WTC11 (cell line): ENCODE data around the gene OMA1. TPM values are rescaled to one million over a fixed set of nuclear protein-coding genes. Genes with fewer than 3 reads are reported as not detected.

Experiments used
- ATAC-seq: fragments of 200-7000 bp; cut with Tn5 transposase; 2 replicates; pipeline ENCODE4 v1.10.0; 2021; ENCODE audit warnings: mild to moderate bottlenecking, moderate library complexity
- CTCF ChIA-PET: fragments of 300-600 bp; sonication (Branson Sonifier 250); formaldehyde crosslinking; loops from one replicate; lab custom pipeline; 2021; ENCODE audit warnings: antibody characterized with exemption; lab: Charles Lee
- POLR2A ChIA-PET: fragments of 350-600 bp; sonication (Branson Sonifier 250); formaldehyde crosslinking; loops from one replicate; lab custom pipeline; 2021; ENCODE audit warnings: antibody characterized with exemption; lab: Charles Lee
- DNase-seq: peaks from one replicate; pipeline ENCODE4 v3.0.0; 2021; ENCODE audit warnings: low spot score
- H3K27ac Mint-ChIP-seq: 2 replicates; pipeline ENCODE4 v1.8.0; 2021; ENCODE audit warnings: mixed read lengths
- H3K27me3 Mint-ChIP-seq: 2 replicates; pipeline ENCODE4 v1.8.0; 2021; ENCODE audit warnings: low read depth, mild to moderate bottlenecking, moderate library complexity, mixed read lengths
- H3K36me3 Mint-ChIP-seq: 2 replicates; pipeline ENCODE4 v1.8.0; 2021; ENCODE audit warnings: mixed read lengths
- H3K4me1 Mint-ChIP-seq: 2 replicates; pipeline ENCODE4 v1.8.0; 2022; ENCODE audit warnings: mixed read lengths
- H3K4me3 Mint-ChIP-seq: 2 replicates; pipeline ENCODE4 v1.8.0; 2021; ENCODE audit warnings: mild to moderate bottlenecking, moderate library complexity, mixed read lengths
- H3K9me3 Mint-ChIP-seq: 2 replicates; pipeline ENCODE4 v1.8.0; 2021; ENCODE audit warnings: mixed read lengths
- ATF3 ChIP-seq: sonication (generic); formaldehyde crosslinking; conservative IDR thresholded peaks from 2 replicates; pipeline ENCODE4 v1.8.1; 2022; ENCODE audit warnings: mild to moderate bottlenecking, missing genetic modification reagents
- ATF6 ChIP-seq: sonication (generic); formaldehyde crosslinking; IDR thresholded peaks from 2 replicates; pipeline ENCODE4 v1.8.1; 2023; ENCODE audit warnings: mild to moderate bottlenecking, missing genetic modification reagents
- CBFB ChIP-seq: sonication (generic); formaldehyde crosslinking; IDR thresholded peaks from 2 replicates; pipeline ENCODE4 v1.8.1; 2022; ENCODE audit warnings: mild to moderate bottlenecking, low read depth, missing genetic modification reagents
- CREB1 ChIP-seq: sonication (generic); formaldehyde crosslinking; IDR thresholded peaks from 2 replicates; pipeline ENCODE4 v1.8.0; 2023; ENCODE audit warnings: mild to moderate bottlenecking, missing genetic modification reagents
- CREM ChIP-seq: sonication (generic); formaldehyde crosslinking; IDR thresholded peaks from 2 replicates; pipeline ENCODE4 v1.8.1; 2022; ENCODE audit warnings: mild to moderate bottlenecking, missing genetic modification reagents, moderate library complexity
- GTF2I ChIP-seq: fragments of 250-450 bp; sonication (Bioruptor Pico); conservative IDR thresholded peaks from 2 replicates; pipeline ENCODE4 v1.4.0; 2021; ENCODE audit warnings: mild to moderate bottlenecking
- IRF1 ChIP-seq: sonication (generic); formaldehyde crosslinking; IDR thresholded peaks from 2 replicates; pipeline ENCODE4 v1.8.0; 2023; ENCODE audit warnings: missing genetic modification reagents
- IRF2 ChIP-seq: sonication (generic); formaldehyde crosslinking; IDR thresholded peaks from 2 replicates; pipeline ENCODE4 v1.8.0; 2022; ENCODE audit warnings: low read depth, missing genetic modification reagents, borderline replicate concordance
- MLX ChIP-seq: sonication (generic); formaldehyde crosslinking; IDR thresholded peaks from 2 replicates; pipeline ENCODE4 v1.8.1; 2023; ENCODE audit warnings: mild to moderate bottlenecking, missing genetic modification reagents, moderate library complexity
- PREB ChIP-seq: sonication (generic); formaldehyde crosslinking; IDR thresholded peaks from 2 replicates; pipeline ENCODE4 v1.8.1; 2022; ENCODE audit warnings: mild to moderate bottlenecking, missing genetic modification reagents, moderate library complexity, borderline replicate concordance
- RELA ChIP-seq: sonication (generic); formaldehyde crosslinking; IDR thresholded peaks from 2 replicates; pipeline ENCODE4 v1.8.1; 2022; ENCODE audit warnings: missing genetic modification reagents, mild to moderate bottlenecking, borderline replicate concordance
- TCF7 ChIP-seq: sonication (generic); formaldehyde crosslinking; IDR thresholded peaks from 2 replicates; pipeline ENCODE4 v1.8.0; 2022; ENCODE audit warnings: mild to moderate bottlenecking, low read depth, missing genetic modification reagents, moderate library complexity
- TP53 ChIP-seq: sonication (generic); formaldehyde crosslinking; IDR thresholded peaks from 2 replicates; pipeline ENCODE4 v1.8.1; 2023; ENCODE audit warnings: mild to moderate bottlenecking, missing genetic modification reagents
- ZNF121 ChIP-seq: sonication (generic); formaldehyde crosslinking; IDR thresholded peaks from 2 replicates; pipeline ENCODE4 v1.8.0; 2023; ENCODE audit warnings: missing genetic modification reagents
- ZNF532 ChIP-seq: fragments of 250-450 bp; sonication (Bioruptor Pico); IDR thresholded peaks from 2 replicates; pipeline ENCODE4 v1.9.0; 2021; ENCODE audit warnings: mild to moderate bottlenecking, borderline replicate concordance
- total RNA-seq: library from RNA; stranded (reverse); gene quantifications from 3 replicates; pipeline ENCODE4 v1.2.3, GENCODE V29; 2021
- TF ChIP-seq, protein P1 (sequence below): sonication (generic); formaldehyde crosslinking; IDR thresholded peaks from 2 replicates; pipeline ENCODE4 v1.8.0; 2023; ENCODE audit warnings: mild to moderate bottlenecking, missing genetic modification reagents
- TF ChIP-seq, protein P2 (sequence below): sonication (generic); formaldehyde crosslinking; IDR thresholded peaks from 2 replicates; pipeline ENCODE4 v1.8.1; 2022; ENCODE audit warnings: mild to moderate bottlenecking, moderate library complexity, missing genetic modification reagents
- TF ChIP-seq, protein P3 (sequence below): sonication (generic); formaldehyde crosslinking; IDR thresholded peaks from 2 replicates; pipeline ENCODE4 v1.8.1; 2023; ENCODE audit warnings: mild to moderate bottlenecking, missing genetic modification reagents

Gene OMA1
- total RNA-seq, 1 experiment from 2014 or later = 10.5 TPM

DNA sequence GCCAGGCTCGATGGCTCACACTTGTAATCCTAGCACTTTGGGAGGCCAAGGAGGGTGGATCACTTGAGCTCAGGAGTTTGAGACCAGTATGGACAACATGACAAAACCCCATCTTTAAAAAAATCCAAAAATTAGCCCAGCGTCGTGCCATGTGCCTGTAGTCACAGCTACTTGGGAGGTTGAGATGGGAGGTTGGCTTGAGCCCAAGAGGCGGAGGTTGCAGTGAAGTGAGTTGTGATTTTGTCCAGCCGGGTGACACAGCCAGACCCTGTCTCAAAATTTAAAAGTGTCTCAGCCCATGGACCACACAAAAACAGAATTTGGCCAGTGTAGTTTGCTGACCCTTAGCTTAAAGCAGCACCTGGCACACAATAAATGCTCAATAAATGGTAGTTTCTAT, 41.9 kb upstream of the OMA1 start:
- DNase-seq (no peak), ATAC-seq (no peak)
- ChIA-PET POLR2A (interaction anchor here (0.7 kb wide), 1 partner anchor 210 kb away, joined by 3 read pairs; no protein-coding TSS in a partner anchor), CTCF (interaction anchor here (1.2 kb wide), 1 partner anchor 64 kb away, joined by 3 read pairs; no protein-coding TSS in a partner anchor)
- TF ChIP-seq CBFB (CRISPR knock-in tag) = no peak
- TF ChIP-seq, protein P1, sequence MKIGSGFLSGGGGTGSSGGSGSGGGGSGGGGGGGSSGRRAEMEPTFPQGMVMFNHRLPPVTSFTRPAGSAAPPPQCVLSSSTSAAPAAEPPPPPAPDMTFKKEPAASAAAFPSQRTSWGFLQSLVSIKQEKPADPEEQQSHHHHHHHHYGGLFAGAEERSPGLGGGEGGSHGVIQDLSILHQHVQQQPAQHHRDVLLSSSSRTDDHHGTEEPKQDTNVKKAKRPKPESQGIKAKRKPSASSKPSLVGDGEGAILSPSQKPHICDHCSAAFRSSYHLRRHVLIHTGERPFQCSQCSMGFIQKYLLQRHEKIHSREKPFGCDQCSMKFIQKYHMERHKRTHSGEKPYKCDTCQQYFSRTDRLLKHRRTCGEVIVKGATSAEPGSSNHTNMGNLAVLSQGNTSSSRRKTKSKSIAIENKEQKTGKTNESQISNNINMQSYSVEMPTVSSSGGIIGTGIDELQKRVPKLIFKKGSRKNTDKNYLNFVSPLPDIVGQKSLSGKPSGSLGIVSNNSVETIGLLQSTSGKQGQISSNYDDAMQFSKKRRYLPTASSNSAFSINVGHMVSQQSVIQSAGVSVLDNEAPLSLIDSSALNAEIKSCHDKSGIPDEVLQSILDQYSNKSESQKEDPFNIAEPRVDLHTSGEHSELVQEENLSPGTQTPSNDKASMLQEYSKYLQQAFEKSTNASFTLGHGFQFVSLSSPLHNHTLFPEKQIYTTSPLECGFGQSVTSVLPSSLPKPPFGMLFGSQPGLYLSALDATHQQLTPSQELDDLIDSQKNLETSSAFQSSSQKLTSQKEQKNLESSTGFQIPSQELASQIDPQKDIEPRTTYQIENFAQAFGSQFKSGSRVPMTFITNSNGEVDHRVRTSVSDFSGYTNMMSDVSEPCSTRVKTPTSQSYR = no peak
- TF ChIP-seq ATF6 (CRISPR knock-in tag) = no peak
- TF ChIP-seq GTF2I (CRISPR knock-in tag) = no peak
- TF ChIP-seq PREB = no peak
- TF ChIP-seq, protein P2, sequence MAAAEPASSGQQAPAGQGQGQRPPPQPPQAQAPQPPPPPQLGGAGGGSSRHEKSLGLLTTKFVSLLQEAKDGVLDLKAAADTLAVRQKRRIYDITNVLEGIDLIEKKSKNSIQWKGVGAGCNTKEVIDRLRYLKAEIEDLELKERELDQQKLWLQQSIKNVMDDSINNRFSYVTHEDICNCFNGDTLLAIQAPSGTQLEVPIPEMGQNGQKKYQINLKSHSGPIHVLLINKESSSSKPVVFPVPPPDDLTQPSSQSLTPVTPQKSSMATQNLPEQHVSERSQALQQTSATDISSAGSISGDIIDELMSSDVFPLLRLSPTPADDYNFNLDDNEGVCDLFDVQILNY = no peak
- TF ChIP-seq, protein P3, sequence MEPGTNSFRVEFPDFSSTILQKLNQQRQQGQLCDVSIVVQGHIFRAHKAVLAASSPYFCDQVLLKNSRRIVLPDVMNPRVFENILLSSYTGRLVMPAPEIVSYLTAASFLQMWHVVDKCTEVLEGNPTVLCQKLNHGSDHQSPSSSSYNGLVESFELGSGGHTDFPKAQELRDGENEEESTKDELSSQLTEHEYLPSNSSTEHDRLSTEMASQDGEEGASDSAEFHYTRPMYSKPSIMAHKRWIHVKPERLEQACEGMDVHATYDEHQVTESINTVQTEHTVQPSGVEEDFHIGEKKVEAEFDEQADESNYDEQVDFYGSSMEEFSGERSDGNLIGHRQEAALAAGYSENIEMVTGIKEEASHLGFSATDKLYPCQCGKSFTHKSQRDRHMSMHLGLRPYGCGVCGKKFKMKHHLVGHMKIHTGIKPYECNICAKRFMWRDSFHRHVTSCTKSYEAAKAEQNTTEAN (CRISPR knock-in tag) = no peak
- no peak for TF ChIP-seq RELA
- Mint-ChIP-seq H3K27me3 (peaks cover 14% of the 10 kb centered on the region), H3K9me3 (no peaks in the 10 kb centered on the region), H3K4me3 (no peak overlapping the region), H3K27ac (no peak overlapping the region), H3K4me1 (no peaks in the 10 kb centered on the region), H3K36me3 (no peaks in the 10 kb centered on the region)

GRCh38 chr1:58587667-58588066, 41.1 kb upstream of the OMA1 start:
- POLR2A ChIA-PET = no interaction called here
- H3K27me3 Mint-ChIP-seq = peaks cover 16% of the 10 kb centered on the region
- no peak overlapping the region for H3K4me3 Mint-ChIP-seq
- no peaks in the 10 kb centered on the region for H3K9me3 Mint-ChIP-seq
- DNase-seq (no peak), ATAC-seq (no peak)
- CTCF ChIA-PET = no interaction called here
- H3K36me3 Mint-ChIP-seq = no peaks in the 10 kb centered on the region
- H3K4me1 Mint-ChIP-seq = no peaks in the 10 kb centered on the region
- no peak overlapping the region for H3K27ac Mint-ChIP-seq
- TF ChIP-seq MLX = no peak
- no peak for TF ChIP-seq CREM
- TF ChIP-seq ZNF532 (CRISPR knock-in tag) = no peak
- TF ChIP-seq ATF3 (CRISPR knock-in tag) = no peak
- no peak for TF ChIP-seq ZNF121 (CRISPR knock-in tag)
- TF ChIP-seq IRF2 (CRISPR knock-in tag) = no peak
- no peak for TF ChIP-seq TCF7
- TF ChIP-seq CREB1 (CRISPR knock-in tag) = no peak
- no peak for TF ChIP-seq TP53 (CRISPR knock-in tag)
- TF ChIP-seq IRF1 (CRISPR knock-in tag) = no peak
